Mesenchymal stem cell (in vitro differentiated cells and primary cell): Measurements from ENCODE around the gene OTOP3.
"Not testable (repeated sequence)": the region's sequence is repeated elsewhere in the genome, so short reads cannot be mapped to it uniquely, and the experiment has no call there.

ENCODE experiments used
- DNase-seq: peaks from one replicate; pipeline ENCODE4 v3.0.0-alpha.2; 2013
- H2AFZ ChIP-seq: one replicate; pipeline ENCODE4 v1.6.1; 2013; ENCODE audit warnings: low read depth, mild to moderate bottlenecking, control low read depth, inconsistent platforms, low read length, moderate library complexity
- H2AK5ac ChIP-seq: 2 replicates; pipeline ENCODE4 v1.6.1; 2013; ENCODE audit warnings: low read length, moderate library complexity, mild to moderate bottlenecking, inconsistent platforms; ENCODE audit not compliant: severe bottlenecking
- H2BK120ac ChIP-seq: one replicate; pipeline ENCODE4 v1.6.1; 2013; ENCODE audit warnings: low read depth, mild to moderate bottlenecking, inconsistent platforms, low read length, moderate library complexity
- H2BK12ac ChIP-seq, 2 experiments: one replicate each; pipeline ENCODE4 v1.6.1; 2013; ENCODE audit warnings: inconsistent platforms in 2 of 2, low read length in 2 of 2, mild to moderate bottlenecking in 2 of 2, moderate library complexity in 2 of 2, control low read depth in 1 of 2
- H2BK15ac ChIP-seq: one replicate; pipeline ENCODE4 v1.6.1; 2013; ENCODE audit warnings: mild to moderate bottlenecking, low read depth, inconsistent platforms; ENCODE audit not compliant: poor library complexity, severe bottlenecking
- H2BK5ac ChIP-seq: 2 replicates; pipeline ENCODE4 v1.6.1; 2013; ENCODE audit warnings: low read depth, mild to moderate bottlenecking, low read length, control low read depth, inconsistent platforms; ENCODE audit not compliant: poor library complexity, severe bottlenecking
- H3K14ac ChIP-seq, 2 experiments: one replicate each; pipeline ENCODE4 v1.6.1; 2013; ENCODE audit warnings: inconsistent platforms in 2 of 2, low read length in 2 of 2, control low read depth in 1 of 2, mild to moderate bottlenecking in 1 of 2, moderate library complexity in 1 of 2
- H3K18ac ChIP-seq, 2 experiments: one replicate each; pipeline ENCODE4 v1.6.1; 2013; ENCODE audit warnings: inconsistent platforms in 2 of 2, low read length in 2 of 2, control low read depth in 1 of 2, low read depth in 1 of 2, mild to moderate bottlenecking in 1 of 2
- H3K23ac ChIP-seq, 2 experiments: one replicate each; pipeline ENCODE4 v1.6.1; 2013; ENCODE audit warnings: inconsistent platforms in 2 of 2, low read length in 2 of 2, mild to moderate bottlenecking in 2 of 2, moderate library complexity in 2 of 2, control low read depth in 1 of 2
- H3K27ac ChIP-seq: 2 replicates; pipeline ENCODE4 v1.5.1; 2013; ENCODE audit warnings: mild to moderate bottlenecking, moderate library complexity, low read length, control low read depth, inconsistent platforms; ENCODE audit not compliant: poor library complexity, severe bottlenecking
- H3K27me3 ChIP-seq, 2 experiments: 2 replicates each; pipeline versions ENCODE4 v1.6.1 to v1.7.0; 2013; ENCODE audit warnings: low read length in 2 of 2, mild to moderate bottlenecking in 2 of 2, moderate library complexity in 2 of 2, control low read depth in 1 of 2, inconsistent platforms in 1 of 2; ENCODE audit not compliant: control insufficient read depth in 1 of 2, insufficient read depth in 1 of 2
- H3K36me3 ChIP-seq, 2 experiments: 2 replicates each; pipeline versions ENCODE4 v1.6.1 to v1.7.0; 2013; ENCODE audit warnings: low read length in 2 of 2, control low read depth in 1 of 2, inconsistent platforms in 1 of 2, low read depth in 1 of 2, mild to moderate bottlenecking in 1 of 2; ENCODE audit not compliant: insufficient read depth in 2 of 2, control insufficient read depth in 1 of 2
- H3K4ac ChIP-seq, 2 experiments: one replicate each; pipeline ENCODE4 v1.6.1; 2013; ENCODE audit warnings: inconsistent platforms in 2 of 2, low read length in 2 of 2, mild to moderate bottlenecking in 2 of 2, moderate library complexity in 2 of 2, control low read depth in 1 of 2, low read depth in 1 of 2
- H3K4me1 ChIP-seq: 2 replicates; pipeline ENCODE4 v1.6.1; 2013; ENCODE audit warnings: low read depth, low read length, control low read depth; ENCODE audit not compliant: control insufficient read depth, insufficient read depth
- H3K4me2 ChIP-seq: 2 replicates; pipeline ENCODE4 v1.6.1; 2013; ENCODE audit warnings: low read length, mild to moderate bottlenecking, inconsistent platforms; ENCODE audit not compliant: poor library complexity, severe bottlenecking
- H3K4me3 ChIP-seq, 2 experiments: 2 replicates each; pipeline versions ENCODE4 v1.5.1 to v1.7.0; 2013; ENCODE audit warnings: low read length in 2 of 2, mild to moderate bottlenecking in 2 of 2, control low read depth in 1 of 2, low read depth in 1 of 2; ENCODE audit not compliant: insufficient read depth in 1 of 2
- H3K79me1 ChIP-seq: replicated peaks from 2 replicates; pipeline ENCODE4 v1.6.1; 2013; ENCODE audit warnings: mild to moderate bottlenecking, control low read depth, low read length, inconsistent platforms; ENCODE audit not compliant: poor library complexity, severe bottlenecking
- H3K9ac ChIP-seq: 2 replicates; pipeline ENCODE4 v1.7.0; 2013; ENCODE audit warnings: mild to moderate bottlenecking, low read length, moderate library complexity
- H3K9me3 ChIP-seq: 2 replicates; pipeline ENCODE4 v1.7.0; 2013; ENCODE audit warnings: mild to moderate bottlenecking, low read length; ENCODE audit not compliant: control insufficient read depth
- H4K8ac ChIP-seq: one replicate; pipeline ENCODE4 v1.6.1; 2013; ENCODE audit warnings: inconsistent platforms, mild to moderate bottlenecking, low read length, moderate library complexity
- H4K91ac ChIP-seq: one replicate; pipeline ENCODE4 v1.6.1; 2013; ENCODE audit warnings: mild to moderate bottlenecking, low read length, inconsistent platforms
- WGBS: methylation state at CpG from one replicate; pipeline ENCODE4 v1.1.7; 2013; ENCODE audit warnings: mixed read lengths; 5-methylcytosine and 5-hydroxymethylcytosine counted together

Gene OTOP3

DNA sequence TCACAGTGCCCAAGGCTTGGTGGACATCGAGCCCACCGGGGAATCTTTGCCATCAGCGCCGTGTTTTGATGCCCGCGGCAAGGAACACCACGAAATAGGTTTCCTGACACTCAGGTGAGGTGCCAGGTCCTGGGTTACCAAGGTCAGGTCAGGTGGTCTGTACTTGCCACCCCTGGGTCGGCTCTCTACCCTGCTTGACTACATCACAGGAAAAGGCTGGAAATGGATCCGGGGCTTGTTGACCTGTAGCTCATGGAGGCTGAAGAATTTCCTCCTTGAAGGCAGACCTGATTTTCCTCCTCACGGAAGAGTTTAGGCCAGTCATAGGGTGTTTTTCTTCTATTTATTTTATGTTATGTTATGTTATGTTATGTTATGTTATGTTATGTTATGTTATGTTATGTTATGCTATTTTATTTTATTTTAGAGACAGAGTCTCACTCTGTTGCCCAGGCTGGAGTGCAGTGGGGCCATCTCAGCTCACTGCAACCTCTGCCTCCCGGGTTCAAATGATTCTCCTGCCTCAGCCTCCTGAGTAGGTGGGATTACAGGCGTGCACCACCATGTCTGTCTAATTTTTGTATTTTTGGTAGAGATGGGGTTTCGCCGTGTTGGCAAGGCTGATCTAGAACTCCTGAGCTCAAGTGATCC, 47.1 kb downstream of the OTOP3 start:
- Histone ChIP-seq H3K14ac (peak overlapping the region in 1 of 2 experiments; percentile 97), H3K4me1 (peaks cover 14% of the 10 kb centered on the region), H4K91ac (peak overlapping the region; percentile 19), H2BK15ac (peak overlapping the region; percentile 99), H3K18ac (peak overlapping the region; percentile 14 to 96), H3K4ac (peak overlapping the region; percentile 67 to 93), H3K4me2 (peak overlapping the region; percentile 85), H3K4me3 (peak overlapping the region; percentile 73 to 89), H4K8ac (peak overlapping the region; percentile 83), H2AFZ (peak overlapping the region; percentile 99), H3K9ac (peak overlapping the region; percentile 88), H2BK12ac (peak overlapping the region in 1 of 2 experiments; percentile 29)
- WGBS = 28% methylated on average over 13 of the region's 14 CpGs
- H3K36me3 ChIP-seq, H3K27ac ChIP-seq, DNase-seq, H3K9me3 ChIP-seq, H3K79me1 ChIP-seq, H2BK5ac ChIP-seq, H3K27me3 ChIP-seq, H3K23ac ChIP-seq, H2BK120ac ChIP-seq, H2AK5ac ChIP-seq: not testable (repeated sequence)

DNA sequence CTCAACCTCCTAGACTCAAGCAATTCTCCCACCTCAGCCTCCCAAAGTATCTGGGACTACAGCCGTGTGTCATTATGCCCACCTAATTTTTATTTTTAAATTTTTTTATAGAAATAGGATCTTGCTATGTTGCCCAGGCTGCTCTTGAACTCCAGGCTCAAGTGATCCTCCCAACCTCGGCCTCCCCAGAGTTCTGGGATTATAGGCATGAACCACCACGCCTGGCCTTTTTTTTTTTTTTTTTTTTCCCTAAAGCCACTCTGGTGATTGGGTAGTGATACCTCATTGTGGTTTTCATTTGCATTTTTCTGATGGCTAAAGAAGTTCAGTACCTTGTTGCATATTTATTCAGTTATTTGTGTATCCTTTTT, 50.5 kb downstream of the OTOP3 start:
- peaks cover 27% of the 10 kb centered on the region for H3K4me1 ChIP-seq
- H2BK5ac ChIP-seq = no peak overlapping the region
- H3K4me2 ChIP-seq = no peak overlapping the region
- H3K27ac ChIP-seq = no peak overlapping the region
- H3K4ac ChIP-seq = no peak overlapping the region
- no peak overlapping the region for H3K18ac ChIP-seq
- DNase-seq = no peak
- H2BK120ac ChIP-seq = no peak overlapping the region
- H4K91ac ChIP-seq = no peak overlapping the region
- WGBS = 100% methylated on average over 1 of the region's 3 CpGs
- no peak overlapping the region for H2AK5ac ChIP-seq
- H3K36me3 ChIP-seq = peaks cover 0 to 6% of the 10 kb centered on the region in 2 experiments
- no peak overlapping the region for H3K23ac ChIP-seq
- H2BK12ac ChIP-seq = no peak overlapping the region
- H3K9ac ChIP-seq = no peak overlapping the region
- no peak overlapping the region for H3K14ac ChIP-seq
- H3K4me3 ChIP-seq = no peak overlapping the region
- no peak overlapping the region for H2AFZ ChIP-seq
- H3K79me1 ChIP-seq = peaks cover 24% of the 10 kb centered on the region
- no peak overlapping the region for H2BK15ac ChIP-seq
- H3K27me3 ChIP-seq = no peaks in the 10 kb centered on the region
- H3K9me3 ChIP-seq = no peaks in the 10 kb centered on the region
- no peak overlapping the region for H4K8ac ChIP-seq

DNA sequence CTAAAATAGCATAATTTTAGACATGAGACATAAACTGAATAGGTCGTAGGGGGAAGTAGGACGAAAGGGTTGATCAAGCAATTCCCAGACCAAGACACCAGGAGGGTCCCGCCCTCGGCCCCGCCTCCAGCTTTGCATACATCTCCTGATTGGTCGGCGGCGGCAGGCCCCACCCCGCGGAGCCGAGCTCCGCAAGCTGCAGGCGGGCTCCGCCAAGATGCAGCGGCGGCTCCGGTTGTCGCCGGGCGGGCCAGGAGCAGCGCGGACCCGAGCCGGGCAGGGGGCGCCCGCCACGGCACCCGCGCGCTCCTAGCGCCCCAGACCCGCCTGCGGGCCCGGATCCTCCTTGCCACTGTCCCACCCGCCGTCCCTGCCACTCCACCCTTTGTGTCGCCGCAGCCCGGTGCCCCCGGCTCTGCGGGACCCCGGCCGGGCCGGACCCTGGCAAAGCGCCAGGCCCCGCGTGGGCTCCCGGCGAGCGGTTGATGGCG, 51.8 kb downstream of the OTOP3 start, which contains the start of gene CDR2L:
TSS of gene CDR2L (plus strand) at position 215 of the 491 bp plus-strand sequence. CDS start 412 bp downstream, outside the sequence.
- Histone ChIP-seq H2BK5ac (peak within 1 kb of the TSS; percentile 66), H3K27me3 (no peaks in the 10 kb centered on the region), H3K4me3 (peak within 1 kb of the TSS; percentile 80 to 95), H2BK120ac (peak within 1 kb of the TSS; percentile 81), H3K36me3 (peaks cover 0 to 6% of the 10 kb centered on the region in 2 experiments), H3K27ac (peak within 1 kb of the TSS; percentile 80), H2BK12ac (peak within 1 kb of the TSS in 1 of 2 experiments; percentile 29), H3K79me1 (peaks cover 25% of the 10 kb centered on the region), H3K23ac (peak within 1 kb of the TSS in 1 of 2 experiments; percentile 48), H4K8ac (peak within 1 kb of the TSS; percentile 91), H3K18ac (peak within 1 kb of the TSS; percentile 90 to 95), H3K9me3 (no peaks in the 10 kb centered on the region), H3K4me2 (peak within 1 kb of the TSS; percentile 81), H3K9ac (peak within 1 kb of the TSS; percentile 100), H2AFZ (peak within 1 kb of the TSS; percentile 84), H2BK15ac (peak within 1 kb of the TSS; percentile 90), H3K4ac (peak within 1 kb of the TSS in 1 of 2 experiments; percentile 81), H3K14ac (peak within 1 kb of the TSS in 1 of 2 experiments; percentile 81), H3K4me1 (peaks cover 26% of the 10 kb centered on the region), H4K91ac (peak within 1 kb of the TSS; percentile 97), H2AK5ac (no peak within 1 kb of the TSS)
- peak; percentile 94 for DNase-seq
- under 1% methylated on average over 28 of the region's 51 CpGs for WGBS
